Keratinocyte (primary cell): ENCODE measurements around the gene CYP2U1. TPM values are rescaled to one million over a fixed set of nuclear protein-coding genes. Genes with fewer than 3 reads are reported as not detected.
A peak's percentile ranks its signal among the peaks of the same experiment; 100 is the strongest.

Experiments used
- DNase-seq: peaks from one replicate; pipeline ENCODE4 v3.0.0-alpha.2; 2011; ENCODE audit warnings: low read depth, missing footprints, low spot score
- FAIRE-seq: peaks from 2 replicates; lab custom pipeline; 2011; peaks lifted over from hg19 to GRCh38; lab: Jason Lieb, UNC
- H2AFZ ChIP-seq: 2 replicates; pipeline ENCODE4 v1.6.0; 2012; ENCODE audit warnings: low read length, control low read depth, inconsistent platforms; ENCODE audit not compliant: control insufficient read depth
- H3K27ac ChIP-seq: 2 replicates; pipeline ENCODE4 v1.5.1; 2011; ENCODE audit warnings: low read length; ENCODE audit not compliant: control insufficient read depth, insufficient read depth
- H3K27me3 ChIP-seq: 3 replicates; pipeline ENCODE4 v1.6.0; 2011; ENCODE audit warnings: low read length; ENCODE audit not compliant: control insufficient read depth, insufficient read depth; ENCODE audit errors: extremely low read depth
- H3K36me3 ChIP-seq, 2 experiments: 2 replicates in 1 of 2; 3 replicates in 1 of 2; pipeline ENCODE4 v1.5.1; 2011; ENCODE audit warnings: low read length in 2 of 2, mild to moderate bottlenecking in 1 of 2; ENCODE audit not compliant: control insufficient read depth in 2 of 2, insufficient read depth in 2 of 2; ENCODE audit errors: extremely low read depth in 1 of 2
- H3K4me1 ChIP-seq: 3 replicates; pipeline ENCODE4 v1.5.1; 2011; ENCODE audit warnings: low read length; ENCODE audit not compliant: control insufficient read depth, insufficient read depth; ENCODE audit errors: extremely low read depth
- H3K4me2 ChIP-seq: 3 replicates; pipeline ENCODE4 v1.6.0; 2011; ENCODE audit warnings: low read depth, low read length; ENCODE audit not compliant: control insufficient read depth, insufficient read depth; ENCODE audit errors: extremely low read depth
- H3K4me3 ChIP-seq, 3 experiments: fragments of 200-600 bp in 1 of 3; sonication (generic) in 1 of 3; 2 replicates in 2 of 3; 3 replicates in 1 of 3; pipeline ENCODE4 v1.5.1; 2011 to 2016; ENCODE audit warnings: low read length in 3 of 3, mild to moderate bottlenecking in 3 of 3, control low read depth in 2 of 3, inconsistent platforms in 1 of 3, low read depth in 1 of 3, mixed read lengths in 1 of 3, mixed run types in 1 of 3, moderate library complexity in 1 of 3; ENCODE audit not compliant: control insufficient read depth in 2 of 3, insufficient read depth in 2 of 3; ENCODE audit errors: extremely low read depth in 1 of 3
- H3K79me2 ChIP-seq: 2 replicates; pipeline ENCODE4 v1.6.0; 2012; ENCODE audit warnings: low read length; ENCODE audit not compliant: control insufficient read depth, insufficient read depth
- H3K9ac ChIP-seq: 3 replicates; pipeline ENCODE4 v1.6.0; 2011; ENCODE audit warnings: low read length; ENCODE audit not compliant: control insufficient read depth, insufficient read depth; ENCODE audit errors: extremely low read depth
- H3K9me1 ChIP-seq: 3 replicates; pipeline ENCODE4 v1.6.0; 2011; ENCODE audit warnings: low read length; ENCODE audit not compliant: control insufficient read depth, insufficient read depth; ENCODE audit errors: extremely low read depth
- H3K9me3 ChIP-seq: 2 replicates; pipeline ENCODE4 v1.5.1; 2012; ENCODE audit warnings: low read depth, low read length; ENCODE audit not compliant: control insufficient read depth
- H4K20me1 ChIP-seq: 3 replicates; pipeline ENCODE4 v1.6.0; 2011; ENCODE audit warnings: low read length; ENCODE audit not compliant: control insufficient read depth, insufficient read depth; ENCODE audit errors: extremely low read depth
- EZH2 ChIP-seq: IDR thresholded peaks from one replicate; pipeline ENCODE4 v1.6.1; 2012; ENCODE audit warnings: inconsistent platforms, mild to moderate bottlenecking, low read length, moderate library complexity
- dilution Hi-C: fragments of 300-500 bp; cut with MboI; formaldehyde crosslinking; loops from one replicate; pipeline ENCODE4 v1.7.0; 2020; ENCODE audit warnings: low sequenced_read_pairs; ENCODE audit not compliant: extremely low pct_ligation_motif_present
- polyA plus RNA-seq, 5 experiments: library from polyadenylated mRNA; depleted of rRNA in 3 of 5; stranded (reverse) in 3 of 5; stranded (forward) in 1 of 5; unstranded in 1 of 5; fragments of >200 nt; gene quantifications; 1 replicate in 1 of 5; 2 replicates in 3 of 5; 3 replicates in 1 of 5; pipeline versions ENCODE4 v1.2.1 to v1.2.3, GENCODE V29; 2011 to 2012; ENCODE audit warnings: missing spikeins in 2 of 5, low read depth in 1 of 5, low replicate concordance in 1 of 5
- TF ChIP-seq, protein P1 (sequence below), 3 experiments: IDR thresholded peaks in 1 of 3; conservative IDR thresholded peaks in 1 of 3; optimal IDR thresholded peaks in 1 of 3; 2 replicates in 2 of 3; 3 replicates in 1 of 3; pipeline versions ENCODE3 to v1.5.1; 2011; ENCODE audit warnings: low read length in 3 of 3, mild to moderate bottlenecking in 3 of 3, moderate library complexity in 2 of 3, control low read depth in 1 of 3, inconsistent platforms in 1 of 3; ENCODE audit not compliant: insufficient read depth in 2 of 3; ENCODE audit errors: extremely low read depth in 1 of 3

Gene CYP2U1
- polyA plus RNA-seq, 1 donor (not counting 4 experiments of a cell fraction or from before 2014, with no cell fraction given) = 3.4 TPM

DNA sequence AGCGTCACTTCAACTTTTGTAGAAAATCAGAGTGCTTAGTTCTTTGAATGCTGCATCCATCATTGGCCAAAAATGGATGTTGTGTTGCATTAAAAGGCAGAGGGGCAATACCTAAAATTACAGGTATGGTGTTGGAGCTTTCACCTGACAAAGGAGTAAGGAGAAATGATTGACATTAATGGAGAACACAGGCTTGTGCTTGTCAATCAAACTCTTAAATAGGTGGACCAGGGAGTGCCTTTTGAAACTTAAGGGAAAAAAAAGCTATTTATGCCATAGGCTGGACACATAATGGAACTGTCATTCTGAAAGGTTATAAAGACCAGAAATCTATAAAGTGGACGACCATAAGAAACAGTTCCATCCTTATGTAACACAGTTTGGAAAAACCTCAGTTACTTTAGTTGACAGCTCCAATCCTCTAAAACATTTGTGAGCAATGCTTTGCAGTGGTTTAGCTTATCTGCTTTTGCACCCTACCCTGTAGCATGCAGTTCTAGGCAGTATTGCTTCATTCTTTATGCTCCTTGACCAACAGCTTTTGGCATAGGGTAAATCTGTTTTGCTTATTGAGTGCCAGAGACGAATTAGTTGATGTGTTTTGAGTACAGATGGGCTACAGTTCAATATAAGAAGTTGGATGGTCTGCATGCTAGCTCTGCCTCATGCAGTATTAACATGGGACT is 60.7 kb downstream of the CYP2U1 start:
- DNase-seq (no peak), FAIRE-seq (no peak)
- Histone ChIP-seq H3K4me3 (no peak overlapping the region), H3K27ac (no peak overlapping the region), H3K79me2 (peaks cover 57% of the 10 kb centered on the region), H3K36me3 (peaks cover 0 to 7% of the 10 kb centered on the region in 2 experiments), H3K9me3 (no peaks in the 10 kb centered on the region), H4K20me1 (no peaks in the 10 kb centered on the region), H3K27me3 (no peaks in the 10 kb centered on the region), H3K4me2 (peak overlapping the region; percentile 99), H3K9me1 (no peaks in the 10 kb centered on the region), H3K9ac (no peak overlapping the region), H2AFZ (no peak overlapping the region), H3K4me1 (peaks cover 35% of the 10 kb centered on the region)
- TF ChIP-seq, protein P1, sequence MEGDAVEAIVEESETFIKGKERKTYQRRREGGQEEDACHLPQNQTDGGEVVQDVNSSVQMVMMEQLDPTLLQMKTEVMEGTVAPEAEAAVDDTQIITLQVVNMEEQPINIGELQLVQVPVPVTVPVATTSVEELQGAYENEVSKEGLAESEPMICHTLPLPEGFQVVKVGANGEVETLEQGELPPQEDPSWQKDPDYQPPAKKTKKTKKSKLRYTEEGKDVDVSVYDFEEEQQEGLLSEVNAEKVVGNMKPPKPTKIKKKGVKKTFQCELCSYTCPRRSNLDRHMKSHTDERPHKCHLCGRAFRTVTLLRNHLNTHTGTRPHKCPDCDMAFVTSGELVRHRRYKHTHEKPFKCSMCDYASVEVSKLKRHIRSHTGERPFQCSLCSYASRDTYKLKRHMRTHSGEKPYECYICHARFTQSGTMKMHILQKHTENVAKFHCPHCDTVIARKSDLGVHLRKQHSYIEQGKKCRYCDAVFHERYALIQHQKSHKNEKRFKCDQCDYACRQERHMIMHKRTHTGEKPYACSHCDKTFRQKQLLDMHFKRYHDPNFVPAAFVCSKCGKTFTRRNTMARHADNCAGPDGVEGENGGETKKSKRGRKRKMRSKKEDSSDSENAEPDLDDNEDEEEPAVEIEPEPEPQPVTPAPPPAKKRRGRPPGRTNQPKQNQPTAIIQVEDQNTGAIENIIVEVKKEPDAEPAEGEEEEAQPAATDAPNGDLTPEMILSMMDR (optimal IDR thresholded peaks at IDR 0.05 in 1 of 3, IDR thresholded peaks at IDR 0.05 in 1 of 3, conservative IDR thresholded peaks at IDR 0.05 in 1 of 3; ENCODE audit: extremely low read depth in 1 of 3, insufficient read depth in 2 of 3, low read length in 3 of 3) = no peak
- TF ChIP-seq EZH2 = no peak
- dilution Hi-C loops = no loop called here

DNA sequence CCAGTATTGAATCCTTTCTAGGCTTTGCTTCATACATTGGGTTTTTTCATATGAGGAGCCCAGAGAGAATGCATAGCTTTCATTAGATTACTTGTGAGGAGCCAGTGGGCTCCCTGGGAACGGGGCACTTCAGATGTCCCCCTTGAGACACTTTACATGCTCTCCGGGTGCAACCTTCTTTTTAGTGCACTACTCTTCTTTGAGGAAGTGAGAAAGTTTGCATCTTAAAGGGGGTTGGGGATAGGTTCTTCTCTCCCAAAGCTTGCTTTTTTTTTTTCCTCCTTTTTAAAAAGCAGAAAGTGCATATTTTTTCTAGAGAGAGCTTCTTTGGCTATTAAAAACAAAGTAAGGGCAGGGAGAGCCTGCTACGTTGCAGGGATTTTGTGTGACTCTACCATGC is 62.6 kb downstream of the CYP2U1 start:
- H3K36me3 ChIP-seq = peaks cover 0 to 7% of the 10 kb centered on the region in 2 experiments
- no peak for FAIRE-seq

More for the DNA sequence above, 62.6 kb downstream of the CYP2U1 start:
- Histone ChIP-seq H3K9me1 (peaks cover 3% of the 10 kb centered on the region), H3K4me3 (no peak overlapping the region), H3K9ac (no peak overlapping the region), H3K4me2 (no peak overlapping the region), H3K4me1 (peaks cover 18% of the 10 kb centered on the region), H3K79me2 (peaks cover 62% of the 10 kb centered on the region), H3K9me3 (no peaks in the 10 kb centered on the region), H2AFZ (no peak overlapping the region), H4K20me1 (no peaks in the 10 kb centered on the region), H3K27ac (no peak overlapping the region), H3K27me3 (no peaks in the 10 kb centered on the region)
- TF ChIP-seq, protein P1 (optimal IDR thresholded peaks at IDR 0.05 in 1 of 3, IDR thresholded peaks at IDR 0.05 in 1 of 3, conservative IDR thresholded peaks at IDR 0.05 in 1 of 3; ENCODE audit: extremely low read depth in 1 of 3, insufficient read depth in 2 of 3, low read length in 3 of 3) = no peak
- no peak for TF ChIP-seq EZH2
- no peak for DNase-seq
- dilution Hi-C loops = no loop called here
